Measurements from ENCODE around the gene SLC35F4. TPM values are rescaled to one million over a fixed set of nuclear protein-coding genes. Genes with fewer than 3 reads are reported as not detected.

The SLC35F4 gene
- total RNA-seq (not detected in 2 replicates), polyA plus RNA-seq (not detected in 2 replicates), polyA minus RNA-seq (not detected in 2 replicates), Bru-seq, nascent RNA (percentile 1 among the genes with signal in this experiment), BruChase-seq, experiment 1, labeled RNA remaining after a 6-hour chase (percentile 1 among the genes with signal in this experiment), BruChase-seq, experiment 2, labeled RNA remaining after a 2-hour chase (percentile 0 among the genes with signal in this experiment)
- not detected in 2 replicates for polyA plus RNA-seq (2011; cell fraction: cytosol; rRNA removed)
- not detected in 2 replicates for polyA plus RNA-seq (2011; cell fraction: nucleus; rRNA removed)
- not detected in 2 replicates for polyA plus RNA-seq (2012)
- polyA minus RNA-seq (2011; cell fraction: cytosol; rRNA and poly(A)+ RNA removed) = not detected
- polyA minus RNA-seq (2011; cell fraction: nucleus; rRNA and poly(A)+ RNA removed) = not detected in 2 replicates
- long read RNA-seq = 0 reads

DNA sequence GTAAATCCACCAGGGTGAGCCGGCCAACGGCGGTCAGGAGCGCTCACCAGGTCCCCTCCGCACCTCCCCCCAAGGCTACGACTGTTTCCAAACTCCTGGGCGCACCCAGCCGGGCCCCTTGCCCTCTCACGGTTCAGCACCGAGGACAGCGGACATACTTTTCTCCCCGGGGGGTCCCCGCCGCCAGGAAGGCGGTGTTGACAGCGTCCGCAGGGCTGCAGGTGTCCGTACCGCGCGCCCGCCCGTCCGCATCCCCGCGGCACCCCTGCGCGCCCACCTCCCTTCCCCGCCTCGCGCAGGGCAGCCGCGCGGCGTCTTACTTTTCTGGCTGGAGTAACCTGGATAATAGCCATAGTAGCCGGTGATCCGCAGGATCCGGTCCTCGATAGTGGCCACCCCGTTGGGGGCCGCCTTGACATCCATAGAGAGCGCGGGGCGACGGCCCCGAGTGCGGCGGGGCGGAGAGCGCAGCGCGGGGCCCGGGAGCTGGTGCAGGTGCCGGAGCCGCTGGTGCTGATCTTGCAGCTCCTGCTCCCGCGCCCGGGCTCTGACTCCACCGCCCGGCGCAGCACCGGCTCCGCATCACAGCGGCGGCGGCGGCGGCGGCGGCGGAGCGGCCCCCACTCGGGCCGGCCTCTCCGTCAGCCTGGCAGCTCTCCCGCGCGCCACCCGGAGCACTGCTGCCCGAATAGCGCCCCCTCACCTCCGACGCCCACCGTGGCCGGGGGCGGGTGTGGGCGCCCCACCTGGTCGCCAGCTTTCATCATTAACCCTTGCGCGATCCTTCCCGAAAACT, at the start of gene SLC35F4:
SLC35F4 (minus strand) TSS at position 690 of the 796 bp plus-strand sequence.
- intact Hi-C loops (cut with micrococcal nuclease) = no loop called here
- peaks cover 14 to 28% of the 10 kb centered on the region in 2 experiments for H3K27me3 ChIP-seq (ENCODE audit: control insufficient read depth in 2 of 2, insufficient read depth in 2 of 2, low read length in 2 of 2)
- POLR2A ChIA-PET = no interaction called here

DNA sequence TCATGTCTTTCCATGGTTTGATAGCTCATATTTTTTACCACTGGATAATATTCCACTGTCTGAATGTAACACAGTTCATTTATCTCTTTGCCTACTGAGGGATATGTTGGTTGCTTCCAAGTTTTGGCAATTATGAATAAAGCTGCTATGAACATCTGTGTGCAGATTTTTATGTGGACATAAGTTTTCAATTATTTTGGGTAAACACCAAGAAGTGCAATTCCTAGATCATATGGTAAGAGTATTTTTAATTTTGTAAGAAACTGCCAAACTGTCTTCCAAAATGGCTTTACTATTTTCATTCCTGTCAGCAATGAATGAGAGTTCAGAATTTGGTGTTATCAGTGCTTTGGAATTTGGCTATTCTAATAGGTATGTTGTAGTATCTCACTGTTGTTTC, 43.7 kb upstream of the SLC35F4 start:
- POLR2A ChIA-PET = no interaction called here
- H3K9ac ChIP-seq (replicated peaks; ENCODE audit: extremely low read depth, insufficient read depth, low read length) = no peak overlapping the region
- intact Hi-C loops (cut with micrococcal nuclease) (no loop called here), dilution Hi-C loops (cut with MboI; ENCODE audit: extremely low pct_ligation_motif_present, low sequenced_read_pairs) (no loop called here)
- H3K9me3 ChIP-seq (replicated peaks; ENCODE audit: control insufficient read depth, insufficient read depth, low read length) = no peaks in the 10 kb centered on the region
- H3K27me3 ChIP-seq (ENCODE audit: control insufficient read depth in 2 of 2, insufficient read depth in 2 of 2, low read length in 2 of 2) = no peaks in the 10 kb centered on the region
- H3K4me1 ChIP-seq (ENCODE audit: control insufficient read depth, extremely low read depth, insufficient read depth, low read length) = no peaks in the 10 kb centered on the region
- FAIRE-seq (no peak), DNase-seq (ENCODE audit: low read depth, low spot score) (no peak)
- H4K20me1 ChIP-seq (replicated peaks; ENCODE audit: control insufficient read depth, extremely low read depth, insufficient read depth, low read length) = no peaks in the 10 kb centered on the region
- no peaks in the 10 kb centered on the region for H3K9me1 ChIP-seq (replicated peaks; ENCODE audit: control insufficient read depth, extremely low read depth, insufficient read depth, low read length)
- H3K4me2 ChIP-seq (ENCODE audit: insufficient read depth, low read length) = no peak overlapping the region
- H3K27ac ChIP-seq (ENCODE audit: insufficient read depth, low read depth, low read length) = no peak overlapping the region
- BruUV-seq (replicated peaks) = no TSS peak
- CTCF ChIA-PET = no interaction called here
- H3K4me3 ChIP-seq (replicated peaks in 1 of 3; ENCODE audit: insufficient read depth in 1 of 3, low read depth in 1 of 3, low read length in 3 of 3) = no peak overlapping the region
- H3K36me3 ChIP-seq (ENCODE audit: control insufficient read depth in 2 of 2, extremely low read depth in 1 of 2, insufficient read depth in 2 of 2, low read length in 2 of 2) = no peaks in the 10 kb centered on the region
- TF ChIP-seq, protein P1, sequence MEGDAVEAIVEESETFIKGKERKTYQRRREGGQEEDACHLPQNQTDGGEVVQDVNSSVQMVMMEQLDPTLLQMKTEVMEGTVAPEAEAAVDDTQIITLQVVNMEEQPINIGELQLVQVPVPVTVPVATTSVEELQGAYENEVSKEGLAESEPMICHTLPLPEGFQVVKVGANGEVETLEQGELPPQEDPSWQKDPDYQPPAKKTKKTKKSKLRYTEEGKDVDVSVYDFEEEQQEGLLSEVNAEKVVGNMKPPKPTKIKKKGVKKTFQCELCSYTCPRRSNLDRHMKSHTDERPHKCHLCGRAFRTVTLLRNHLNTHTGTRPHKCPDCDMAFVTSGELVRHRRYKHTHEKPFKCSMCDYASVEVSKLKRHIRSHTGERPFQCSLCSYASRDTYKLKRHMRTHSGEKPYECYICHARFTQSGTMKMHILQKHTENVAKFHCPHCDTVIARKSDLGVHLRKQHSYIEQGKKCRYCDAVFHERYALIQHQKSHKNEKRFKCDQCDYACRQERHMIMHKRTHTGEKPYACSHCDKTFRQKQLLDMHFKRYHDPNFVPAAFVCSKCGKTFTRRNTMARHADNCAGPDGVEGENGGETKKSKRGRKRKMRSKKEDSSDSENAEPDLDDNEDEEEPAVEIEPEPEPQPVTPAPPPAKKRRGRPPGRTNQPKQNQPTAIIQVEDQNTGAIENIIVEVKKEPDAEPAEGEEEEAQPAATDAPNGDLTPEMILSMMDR (IDR thresholded peaks at IDR 0.05; ENCODE audit: extremely low read depth in 1 of 2, insufficient read depth in 1 of 2, low read depth in 1 of 2, low read length in 2 of 2) = no peak
- TF ChIP-seq EZH2 (IDR thresholded peaks at IDR 0.05; ENCODE audit: borderline replicate concordance, low read depth, low read length, severe bottlenecking) = no peak
- TF ChIP-seq, protein P2, sequence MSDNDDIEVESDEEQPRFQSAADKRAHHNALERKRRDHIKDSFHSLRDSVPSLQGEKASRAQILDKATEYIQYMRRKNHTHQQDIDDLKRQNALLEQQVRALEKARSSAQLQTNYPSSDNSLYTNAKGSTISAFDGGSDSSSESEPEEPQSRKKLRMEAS (IDR thresholded peaks at IDR 0.05; ENCODE audit: insufficient read depth, insufficient read length) = no peak
- TF ChIP-seq POLR2A (IDR thresholded peaks at IDR 0.05; ENCODE audit: low read depth, low read length) = no peak
- no peak for TF ChIP-seq POLR2AphosphoS5 (IDR thresholded peaks at IDR 0.05; ENCODE audit: insufficient read depth, low read depth, low read length)
- no peak for TF ChIP-seq FOS (IDR thresholded peaks at IDR 0.05; ENCODE audit: borderline replicate concordance, insufficient read depth, low read length)
- H3K79me2 ChIP-seq (ENCODE audit: control insufficient read depth, insufficient read depth, low read length) = no peaks in the 10 kb centered on the region
- H2AFZ ChIP-seq (ENCODE audit: low read depth, low read length) = no peak overlapping the region

More for the DNA sequence above, at the start of gene SLC35F4:
- no peaks in the 10 kb centered on the region for H3K9me1 ChIP-seq (replicated peaks; ENCODE audit: control insufficient read depth, extremely low read depth, insufficient read depth, low read length)
- H2AFZ ChIP-seq (ENCODE audit: low read depth, low read length) = no peak within 1 kb of the TSS
- no peak within 1 kb of the TSS for H3K4me2 ChIP-seq (ENCODE audit: insufficient read depth, low read length)
- CTCF ChIA-PET = interaction anchor here (1.4 kb wide), 1 partner anchor 208 kb away, joined by 3 read pairs; no protein-coding TSS in a partner anchor
- H3K36me3 ChIP-seq (ENCODE audit: control insufficient read depth in 2 of 2, extremely low read depth in 1 of 2, insufficient read depth in 2 of 2, low read length in 2 of 2) = no peaks in the 10 kb centered on the region
- H3K27ac ChIP-seq (ENCODE audit: insufficient read depth, low read depth, low read length) = no peak within 1 kb of the TSS
- no peak for DNase-seq (ENCODE audit: low read depth, low spot score)
- no peak for FAIRE-seq
- no TSS peak for BruUV-seq (replicated peaks)
- no peaks in the 10 kb centered on the region for H3K79me2 ChIP-seq (ENCODE audit: control insufficient read depth, insufficient read depth, low read length)
- H3K9ac ChIP-seq (replicated peaks; ENCODE audit: extremely low read depth, insufficient read depth, low read length) = no peak within 1 kb of the TSS
- dilution Hi-C loops (cut with MboI; ENCODE audit: extremely low pct_ligation_motif_present, low sequenced_read_pairs) = no loop called here
- no peaks in the 10 kb centered on the region for H4K20me1 ChIP-seq (replicated peaks; ENCODE audit: control insufficient read depth, extremely low read depth, insufficient read depth, low read length)
- no peak within 1 kb of the TSS for H3K4me3 ChIP-seq (replicated peaks in 1 of 3; ENCODE audit: insufficient read depth in 1 of 3, low read depth in 1 of 3, low read length in 3 of 3)
- no peaks in the 10 kb centered on the region for H3K4me1 ChIP-seq (ENCODE audit: control insufficient read depth, extremely low read depth, insufficient read depth, low read length)
- H3K9me3 ChIP-seq (replicated peaks; ENCODE audit: control insufficient read depth, insufficient read depth, low read length) = no peaks in the 10 kb centered on the region
- no peak for TF ChIP-seq POLR2AphosphoS5 (IDR thresholded peaks at IDR 0.05; ENCODE audit: insufficient read depth, low read depth, low read length)
- TF ChIP-seq, protein P2 (IDR thresholded peaks at IDR 0.05; ENCODE audit: insufficient read depth, insufficient read length) = no peak
- peak; percentile 91 for TF ChIP-seq EZH2 (IDR thresholded peaks at IDR 0.05; ENCODE audit: borderline replicate concordance, low read depth, low read length, severe bottlenecking)
- no peak for TF ChIP-seq JUN (IDR thresholded peaks at IDR 0.05; ENCODE audit: borderline replicate concordance, insufficient read depth, insufficient read length, low read depth)
- no peak for TF ChIP-seq GATA2 (IDR thresholded peaks at IDR 0.05; ENCODE audit: insufficient read depth, insufficient read length, low read depth, low read length)

Measured in endothelial cell of umbilical vein (primary cell).